H1 (cell line): ENCODE measurements around the gene COPS9. TPM values are rescaled to one million over a fixed set of nuclear protein-coding genes. Genes with fewer than 3 reads are reported as not detected.

Source experiments
- CTCF ChIA-PET: fragments of 300-600 bp; sonication (Branson Sonifier 250); formaldehyde crosslinking; loops from one replicate; lab custom pipeline; 2021; ENCODE audit not compliant: partially characterized antibody; lab: Charles Lee
- POLR2A ChIA-PET: fragments of 300-600 bp; sonication (Branson Sonifier 250); formaldehyde crosslinking; loops from one replicate; lab custom pipeline; 2021; ENCODE audit warnings: inconsistent platforms; ENCODE audit not compliant: partially characterized antibody; lab: Charles Lee
- DNase-seq, 2 experiments: peaks; one replicate each; pipeline versions ENCODE4 v3.0.0 to v3.0.0-alpha.2; 2010 to 2022; ENCODE audit warnings: low spot score in 2 of 2, low read depth in 1 of 2, mixed read lengths in 1 of 2
- FAIRE-seq: peaks from 2 replicates; lab custom pipeline; 2011; peaks lifted over from hg19 to GRCh38; lab: Jason Lieb, UNC
- H2AFZ ChIP-seq: 2 replicates; pipeline ENCODE4 v1.8.1; 2012; ENCODE audit warnings: low read length, inconsistent platforms
- H2AK5ac ChIP-seq: 2 replicates; pipeline ENCODE4 v1.6.1; 2013; ENCODE audit warnings: low read depth, low read length
- H2BK120ac ChIP-seq: replicated peaks from 2 replicates; pipeline ENCODE3; 2013; ENCODE audit warnings: low read depth, low read length, inconsistent platforms
- H2BK12ac ChIP-seq: 2 replicates; pipeline ENCODE4 v1.6.1; 2013; ENCODE audit warnings: low read depth, low read length
- H2BK15ac ChIP-seq: 2 replicates; pipeline ENCODE4 v1.6.1; 2013; ENCODE audit warnings: low read length
- H2BK20ac ChIP-seq: 2 replicates; pipeline ENCODE4 v1.6.1; 2013; ENCODE audit warnings: low read length
- H2BK5ac ChIP-seq: 2 replicates; pipeline ENCODE4 v1.6.1; 2013; ENCODE audit warnings: low read depth, low read length
- H3K14ac ChIP-seq: 2 replicates; pipeline ENCODE4 v1.6.1; 2013; ENCODE audit warnings: inconsistent platforms; ENCODE audit not compliant: insufficient read length
- H3K18ac ChIP-seq: 2 replicates; pipeline ENCODE4 v1.6.1; 2013; ENCODE audit warnings: low read length; ENCODE audit errors: extremely low read depth
- H3K23ac ChIP-seq: 2 replicates; pipeline ENCODE4 v1.6.1; 2013; ENCODE audit warnings: inconsistent platforms; ENCODE audit not compliant: insufficient read length
- H3K23me2 ChIP-seq: 2 replicates; pipeline ENCODE4 v1.6.1; 2013; ENCODE audit warnings: low read depth, low read length
- H3K27ac ChIP-seq: 2 replicates; pipeline ENCODE4 v1.6.1; 2011; ENCODE audit warnings: low read depth, low read length, inconsistent platforms
- H3K27me3 ChIP-seq, 4 experiments: replicated peaks in 1 of 4; 1 replicate in 1 of 4; 2 replicates in 3 of 4; pipeline versions ENCODE4 v1.6.1 to v1.8.1; 2011 to 2013; ENCODE audit warnings: low read length in 3 of 4, mild to moderate bottlenecking in 3 of 4, inconsistent platforms in 2 of 4, mixed read lengths in 2 of 4, moderate library complexity in 1 of 4; ENCODE audit not compliant: control insufficient read depth in 3 of 4, insufficient read depth in 3 of 4; ENCODE audit errors: extremely low read depth in 1 of 4
- H3K36me3 ChIP-seq, 4 experiments: 2 replicates each; pipeline versions ENCODE4 v1.6.1 to v1.8.1; 2011 to 2013; ENCODE audit warnings: mild to moderate bottlenecking in 4 of 4, low read length in 3 of 4, moderate library complexity in 2 of 4, control low read depth in 1 of 4, inconsistent platforms in 1 of 4; ENCODE audit not compliant: insufficient read depth in 4 of 4, control insufficient read depth in 2 of 4
- H3K4ac ChIP-seq: replicated peaks from 2 replicates; pipeline ENCODE3; 2013; ENCODE audit warnings: low read length, low read depth, mixed read lengths, inconsistent platforms; ENCODE audit not compliant: insufficient read length
- H3K4me1 ChIP-seq, 4 experiments: replicated peaks in 1 of 4; 1 replicate in 1 of 4; 2 replicates in 3 of 4; pipeline versions ENCODE4 v1.6.1 to v1.8.1; 2011 to 2013; ENCODE audit warnings: low read length in 3 of 4, inconsistent platforms in 2 of 4, mixed read lengths in 1 of 4; ENCODE audit not compliant: insufficient read depth in 4 of 4, control insufficient read depth in 3 of 4
- H3K4me2 ChIP-seq, 2 experiments: 2 replicates each; pipeline versions ENCODE4 v1.6.1 to v1.8.1; 2011 to 2013; ENCODE audit warnings: low read depth in 2 of 2, low read length in 2 of 2, control low read depth in 1 of 2, inconsistent platforms in 1 of 2, mild to moderate bottlenecking in 1 of 2; ENCODE audit not compliant: insufficient read depth in 1 of 2
- H3K4me3 ChIP-seq, 4 experiments: fragments of 200-600, 300-600 bp in 1 of 4; sonication (generic), shearing (Covaris generic), sonication (Bioruptor Twin) in 1 of 4; 2 replicates each; pipeline versions ENCODE4 v1.5.1 to v1.8.1; 2011 to 2016; ENCODE audit warnings: low read length in 4 of 4, low read depth in 3 of 4, control low read depth in 2 of 4, inconsistent platforms in 2 of 4, mild to moderate bottlenecking in 2 of 4, mixed read lengths in 1 of 4, moderate library complexity in 1 of 4; ENCODE audit not compliant: insufficient read depth in 2 of 4; ENCODE audit errors: extremely low read depth in 1 of 4
- H3K56ac ChIP-seq: replicated peaks from 2 replicates; pipeline ENCODE3; 2013; ENCODE audit warnings: low read depth, mild to moderate bottlenecking, mixed read lengths, low read length, inconsistent platforms; ENCODE audit not compliant: insufficient read length
- H3K79me1 ChIP-seq: 2 replicates; pipeline ENCODE4 v1.6.1; 2013; ENCODE audit warnings: low read depth, low read length, control low read depth
- H3K79me2 ChIP-seq, 2 experiments: 2 replicates each; pipeline versions ENCODE4 v1.6.1 to v1.8.1; 2012 to 2013; ENCODE audit warnings: low read length in 2 of 2, mild to moderate bottlenecking in 2 of 2, inconsistent platforms in 1 of 2; ENCODE audit not compliant: insufficient read depth in 2 of 2, control insufficient read depth in 1 of 2
- H3K9ac ChIP-seq, 4 experiments: replicated peaks in 1 of 4; 1 replicate in 1 of 4; 2 replicates in 3 of 4; pipeline versions ENCODE4 v1.6.1 to v1.8.1; 2011 to 2013; ENCODE audit warnings: low read depth in 3 of 4, low read length in 3 of 4, control low read depth in 2 of 4, mild to moderate bottlenecking in 2 of 4, moderate library complexity in 2 of 4, inconsistent platforms in 1 of 4; ENCODE audit errors: extremely low read depth in 1 of 4
- H3K9me3 ChIP-seq, 2 experiments: 2 replicates each; pipeline versions ENCODE4 v1.6.1 to v1.8.1; 2012 to 2013; ENCODE audit warnings: mild to moderate bottlenecking in 2 of 2, moderate library complexity in 2 of 2, control low read depth in 1 of 2, inconsistent platforms in 1 of 2, low read depth in 1 of 2, low read length in 1 of 2, mixed read lengths in 1 of 2; ENCODE audit not compliant: insufficient read depth in 2 of 2
- H4K20me1 ChIP-seq, 2 experiments: replicated peaks in 1 of 2; 2 replicates each; pipeline versions ENCODE3 to v1.8.1; 2011 to 2013; ENCODE audit warnings: inconsistent platforms in 2 of 2, low read length in 2 of 2, mild to moderate bottlenecking in 1 of 2; ENCODE audit not compliant: insufficient read depth in 2 of 2, control insufficient read depth in 1 of 2
- H4K5ac ChIP-seq: 2 replicates; pipeline ENCODE4 v1.6.1; 2013; ENCODE audit warnings: low read length, low read depth, mixed read lengths, inconsistent platforms; ENCODE audit not compliant: insufficient read length
- H4K8ac ChIP-seq: 2 replicates; pipeline ENCODE4 v1.8.0; 2013; ENCODE audit warnings: mild to moderate bottlenecking, moderate library complexity, low read length, inconsistent platforms; ENCODE audit not compliant: insufficient read depth; ENCODE audit errors: extremely low read depth
- H4K91ac ChIP-seq: replicated peaks from 2 replicates; pipeline ENCODE3; 2013; ENCODE audit warnings: low read length, mixed read lengths, inconsistent platforms; ENCODE audit not compliant: insufficient read length
- ATF3 ChIP-seq: IDR thresholded peaks from 2 replicates; pipeline ENCODE4 v1.6.1; 2011; ENCODE audit warnings: low read depth, mild to moderate bottlenecking, low read length; ENCODE audit not compliant: insufficient read depth
- BACH1 ChIP-seq: IDR thresholded peaks from 2 replicates; pipeline ENCODE4 v1.6.1; 2012; ENCODE audit warnings: low read length, improper control_type of control experiment
- CBX5 ChIP-seq: fragments of 300-800, 300-1000 bp; sonication (generic); IDR thresholded peaks from 2 replicates; pipeline ENCODE4 v1.7.1; 2016; ENCODE audit warnings: antibody characterized with exemption, low read length, low read depth
- CBX8 ChIP-seq: fragments of 300-800, 300-1000 bp; sonication (generic); IDR thresholded peaks from 2 replicates; pipeline ENCODE4 v1.7.1; 2016; ENCODE audit warnings: low read depth, low read length, borderline replicate concordance
- E2F6 ChIP-seq: IDR thresholded peaks from 2 replicates; pipeline ENCODE4 v1.6.1; 2012; ENCODE audit warnings: inconsistent platforms
- EZH2 ChIP-seq: fragments of 200-600 bp; sonication (generic); IDR thresholded peaks from 2 replicates; pipeline ENCODE4 v1.7.1; 2012; ENCODE audit warnings: low read depth, mild to moderate bottlenecking, moderate library complexity, low read length, inconsistent platforms; ENCODE audit not compliant: severe bottlenecking
- GABPA ChIP-seq: IDR thresholded peaks from 2 replicates; pipeline ENCODE4 v1.6.1; 2011; ENCODE audit warnings: mild to moderate bottlenecking, low read length, moderate library complexity, borderline replicate concordance; ENCODE audit not compliant: insufficient read depth
- HDAC2 ChIP-seq, 2 experiments: fragments of 300-600 bp in 1 of 2; sonication (generic) in 1 of 2; IDR thresholded peaks; 2 replicates each; pipeline ENCODE4 v1.6.1; 2011 to 2012; ENCODE audit warnings: low read depth in 2 of 2, low read length in 2 of 2, mild to moderate bottlenecking in 2 of 2, moderate library complexity in 2 of 2, borderline replicate concordance in 1 of 2, inconsistent platforms in 1 of 2
- KDM1A ChIP-seq: fragments of 200-600, 300-600 bp; sonication (generic); IDR thresholded peaks from 2 replicates; pipeline ENCODE4 v1.7.1; 2016; ENCODE audit warnings: mild to moderate bottlenecking, low read length, borderline replicate concordance
- NRF1 ChIP-seq: IDR thresholded peaks from 2 replicates; pipeline ENCODE4 v1.6.1; 2011; ENCODE audit warnings: mild to moderate bottlenecking, low read depth, low read length, improper control_type of control experiment
- SAP30 ChIP-seq: fragments of 300-600 bp; sonication (generic); IDR thresholded peaks from 2 replicates; pipeline ENCODE4 v1.7.1; 2012; ENCODE audit warnings: low read length, moderate library complexity, mild to moderate bottlenecking, inconsistent platforms; ENCODE audit not compliant: insufficient read depth, insufficient replicate concordance
- SRF ChIP-seq: IDR thresholded peaks from 2 replicates; pipeline ENCODE4 v1.6.1; 2011; ENCODE audit warnings: mild to moderate bottlenecking, low read depth, low read length, moderate library complexity
- YY1 ChIP-seq: IDR thresholded peaks from 2 replicates; pipeline ENCODE4 v1.6.1; 2011; ENCODE audit warnings: low read depth, mild to moderate bottlenecking, low read length
- WGBS, 2 experiments: shearing (Covaris generic) in 1 of 2; methylation state at CpG; one replicate each; pipeline versions ENCODE4 v1.1.6 to v1.1.7; 2013 to 2015; ENCODE audit warnings: low lambda C conversion rate in 2 of 2, mixed read lengths in 2 of 2, inconsistent platforms in 1 of 2, low coverage in 1 of 2, missing lambda C conversion rate in 1 of 2; ENCODE audit not compliant: insufficient replicate concordance in 2 of 2, insufficient coverage in 1 of 2, insufficient read length in 1 of 2; ENCODE audit errors: extremely low coverage in 1 of 2, missing lambda C conversion rate in 1 of 2; 5-methylcytosine and 5-hydroxymethylcytosine counted together
- polyA plus RNA-seq, 7 experiments: library from polyadenylated mRNA; depleted of rRNA in 3 of 7; stranded (reverse) in 5 of 7; unstranded in 2 of 7; fragments of >200 nt in 5 of 7; fragments of 200-250 nt in 2 of 7; gene quantifications; 1 replicate in 5 of 7; 2 replicates in 1 of 7; 4 replicates in 1 of 7; pipeline versions ENCODE4 v1.2.1 to v1.2.3, GENCODE V29; 2011 to 2013; ENCODE audit warnings: missing spikeins in 2 of 7, mixed read lengths in 2 of 7
- total RNA-seq: library from RNA; stranded (reverse); fragmentation: NEBNext Ultra II Directional; extraction: Animal tissue kit (Norgen Biotek cat#: 25700); gene quantifications from 2 replicates; pipeline ENCODE4 v1.2.1, GENCODE V29; 2021

The COPS9 gene
- total and polyA plus RNA-seq, 2 of the 8 experiments (the other 6 are each of a cell fraction or from before 2014, with no cell fraction given), result 154 to 234 TPM

- Histone ChIP-seq H2BK5ac (no peak overlapping the region), H3K23me2 (no peaks in the 10 kb centered on the region), H3K79me1 (no peaks in the 10 kb centered on the region), H3K4me1 (peaks cover 0 to 9% (median 0%) of the 10 kb centered on the region in 4 experiments; a peak in 2 of 7 replicates), H2AK5ac (no peak overlapping the region), H3K36me3 (no peaks in the 10 kb centered on the region), H2BK120ac (no peak overlapping the region), H2BK12ac (no peak overlapping the region), H4K8ac (no peak overlapping the region), H2AFZ (peak overlapping the region; percentile 62; the same call in 1 of the 2 replicates), H3K27me3 (peaks cover 0 to 3% (median under 1%) of the 10 kb centered on the region in 4 experiments; a peak in 3 of 7 replicates), H3K56ac (no peak overlapping the region), H3K79me2 (no peaks in the 10 kb centered on the region), H3K23ac (no peak overlapping the region), H4K5ac (no peak overlapping the region), H3K18ac (no peak overlapping the region), H3K4ac (no peak overlapping the region), H3K9ac (no peak overlapping the region), H4K91ac (no peak overlapping the region), H4K20me1 (no peaks in the 10 kb centered on the region), H3K9me3 (no peaks in the 10 kb centered on the region; a peak in 1 of 4 replicates), H3K14ac (no peak overlapping the region), H2BK15ac (no peak overlapping the region), H3K4me3 (no peak overlapping the region), H3K4me2 (0 out of 4 replicates have a peak overlapping the region, but pooled peaks of 1 of the 2 experiments have one; percentile 2), H3K27ac (no peak overlapping the region), H2BK20ac (no peak overlapping the region)
- ChIA-PET CTCF (no interaction called here), POLR2A (no interaction called here)
- WGBS, 2 experiments, result 94% methylated on average over 5 of the region's 5 CpGs; no CpG with 5 or more reads in 1 of the 2 experiments
- DNase-seq, result no peak
- no peak for FAIRE-seq
- TF ChIP-seq SAP30, result no peak
- TF ChIP-seq CBX8, result no peak
- no peak for TF ChIP-seq EZH2
- no peak for TF ChIP-seq NRF1
- no peak for TF ChIP-seq CBX5
- TF ChIP-seq E2F6, result no peak
- no peak for TF ChIP-seq KDM1A
- TF ChIP-seq YY1, result no peak
- TF ChIP-seq SRF, result no peak
- TF ChIP-seq BACH1, result no peak
- no peak for TF ChIP-seq ATF3
- no peak for TF ChIP-seq GABPA
- TF ChIP-seq HDAC2 (IDR thresholded peaks at IDR 0.05; ENCODE audit: borderline replicate concordance in 1 of 2, low read depth in 2 of 2, low read length in 2 of 2), result no peak
These were observed 21.0 kb upstream of the COPS9 start for GRCh38 chr2:240157147-240157470.
